Activated naive CD8-positive, alpha-beta T cell treated with anti-CD3 and anti-CD28 coated beads, Interleukin-2, amount 50 U/mL, for 16 hours (primary cell): ENCODE data around the gene MLC1.

Experiments used
- DNase-seq: peaks from one replicate; pipeline ENCODE4 v3.0.0-alpha.2; 2020; ENCODE audit warnings: low read depth, low spot score

Gene MLC1

GRCh38 chr22:50085211-50085972, at the start of gene MLC1:
MLC1 (minus strand) TSS chr22:50085426; CDS start chr22:50084902, 524 bp downstream.
- no peak for DNase-seq

GRCh38 chr22:50134481-50134880, 49.3 kb upstream of the MLC1 start:
- no peak for DNase-seq

GRCh38 chr22:50131894-50132293, 46.7 kb upstream of the MLC1 start:
- DNase-seq = no peak

- no peak for DNase-seq
Observed at GRCh38 chr22:50129121-50129736, 44.0 kb upstream of the MLC1 start.

- no peak for DNase-seq
Observed at GRCh38 chr22:50125029-50125428, 39.8 kb upstream of the MLC1 start.

- DNase-seq = no peak
Observed at GRCh38 chr22:50123119-50123518, 37.9 kb upstream of the MLC1 start.

- DNase-seq = no peak
Observed at GRCh38 chr22:50121202-50121740, 36.0 kb upstream of the MLC1 start.

GRCh38 chr22:50119768-50120251, 34.6 kb upstream of the MLC1 start:
- DNase-seq = no peak

- DNase-seq = no peak
Observed at GRCh38 chr22:50119169-50119767, 34.0 kb upstream of the MLC1 start.

- no peak for DNase-seq
Observed at GRCh38 chr22:50118557-50119168, 33.4 kb upstream of the MLC1 start.

GRCh38 chr22:50118129-50118528, 32.9 kb upstream of the MLC1 start:
- DNase-seq = no peak

- DNase-seq = no peak
Observed at GRCh38 chr22:50117168-50117762, 32.0 kb upstream of the MLC1 start.

- DNase-seq = no peak
Observed at GRCh38 chr22:50115693-50116092, 30.5 kb upstream of the MLC1 start.

GRCh38 chr22:50114221-50115021, 29.2 kb upstream of the MLC1 start:
- no peak for DNase-seq

GRCh38 chr22:50112151-50113118, 27.2 kb upstream of the MLC1 start:
- DNase-seq = no peak

GRCh38 chr22:50111056-50111455, 25.8 kb upstream of the MLC1 start:
- DNase-seq = no peak

- DNase-seq = no peak
Observed at GRCh38 chr22:50107529-50107928, 22.3 kb upstream of the MLC1 start.

GRCh38 chr22:50105208-50106100, 20.2 kb upstream of the MLC1 start:
- DNase-seq = no peak

GRCh38 chr22:50104141-50104544, 18.9 kb upstream of the MLC1 start:
- DNase-seq = no peak
